HCT116 (cell line): ENCODE measurements around the gene TMEM269. TPM values are rescaled to one million over a fixed set of nuclear protein-coding genes. Genes with fewer than 3 reads are reported as not detected.

Source experiments
- ATAC-seq: fragments of 200-7000 bp; cut with Tn5 transposase; 2 replicates; pipeline ENCODE4 v1.9.1; 2020; ENCODE audit warnings: mild to moderate bottlenecking, moderate library complexity
- BruUV-seq: library from RNA; stranded (reverse); fragments of 400-500 nt; replicated peaks from 2 replicates; lab custom pipeline; 2021; lab: Mats Ljungman, UMichigan
- CTCF ChIA-PET: fragments of 300-600 bp; sonication (Branson Sonifier 250); formaldehyde crosslinking; loops from one replicate; lab custom pipeline; 2021; ENCODE audit warnings: antibody characterized with exemption; lab: Charles Lee
- POLR2A ChIA-PET: fragments of 300-600, 350-600 bp; sonication (Branson Sonifier 250); formaldehyde crosslinking; loops from one replicate; lab custom pipeline; 2021; ENCODE audit warnings: antibody characterized with exemption; lab: Charles Lee
- RAD21 ChIA-PET, 2 experiments: fragments of 300-600 bp; sonication (Branson Sonifier 250); formaldehyde crosslinking; loops; one replicate each; lab custom pipeline; 2023; ENCODE audit warnings: low total read pairs in 2 of 2; ENCODE audit not compliant: uncharacterized antibody in 2 of 2, unreplicated experiment in 2 of 2, low non-redundant PET in 1 of 2; lab: Charles Lee
- DNase-seq: peaks from one replicate; pipeline ENCODE4 v3.0.0-alpha.2; 2010; ENCODE audit warnings: low read depth, low spot score
- H2AFZ ChIP-seq: fragments of 200-600 bp; shearing (Covaris generic), sonication (generic); 2 replicates; pipeline ENCODE4 v1.6.1; 2017; ENCODE audit warnings: low read depth, mixed run types, mixed read lengths, antibody characterized with exemption, low read length; ENCODE audit not compliant: poor library complexity, severe bottlenecking
- H3K27ac ChIP-seq: 2 replicates; pipeline ENCODE4 v1.5.1; 2012; ENCODE audit warnings: low read depth, low read length
- H3K27me3 ChIP-seq: fragments of 200-600 bp; sonication (generic); 2 replicates; pipeline ENCODE4 v1.6.1; 2016; ENCODE audit warnings: mixed run types, low read length, mixed read lengths; ENCODE audit not compliant: insufficient read depth
- H3K36me3 ChIP-seq, 2 experiments: fragments of 200-500 bp in 1 of 2; fragments of 200-600 bp in 1 of 2; sonication (Bioruptor generic) in 1 of 2; sonication (generic) in 1 of 2; 2 replicates each; pipeline versions ENCODE4 v1.5.1 to v1.6.1; 2014 to 2016; ENCODE audit warnings: low read length in 2 of 2, inconsistent platforms in 1 of 2, mixed read lengths in 1 of 2, mixed run types in 1 of 2; ENCODE audit not compliant: insufficient read depth in 2 of 2, control insufficient read depth in 1 of 2
- H3K4me1 ChIP-seq, 2 experiments: fragments of 200-600 bp in 1 of 2; sonication (generic) in 1 of 2; 2 replicates each; pipeline versions ENCODE4 v1.5.1 to v1.6.1; 2012 to 2017; ENCODE audit warnings: low read length in 2 of 2, inconsistent platforms in 1 of 2, mild to moderate bottlenecking in 1 of 2, mixed read lengths in 1 of 2, mixed run types in 1 of 2, moderate library complexity in 1 of 2; ENCODE audit not compliant: insufficient read depth in 2 of 2, control insufficient read depth in 1 of 2
- H3K4me2 ChIP-seq: fragments of 200-600 bp; sonication (generic); 2 replicates; pipeline ENCODE4 v1.6.1; 2017; ENCODE audit warnings: mixed run types, low read length, mixed read lengths
- H3K4me3 ChIP-seq, 2 experiments: fragments of 200-600 bp in 1 of 2; sonication (generic) in 1 of 2; replicated peaks in 1 of 2; 2 replicates each; pipeline ENCODE4 v1.5.1; 2011 to 2016; ENCODE audit warnings: low read length in 2 of 2, control low read depth in 1 of 2, low read depth in 1 of 2, mild to moderate bottlenecking in 1 of 2, mixed read lengths in 1 of 2, mixed run types in 1 of 2
- H3K79me2 ChIP-seq: fragments of 200-600 bp; sonication (generic); 2 replicates; pipeline ENCODE4 v1.6.1; 2017; ENCODE audit warnings: mild to moderate bottlenecking, mixed run types, low read length, moderate library complexity, mixed read lengths; ENCODE audit not compliant: insufficient read depth
- H3K9ac ChIP-seq: fragments of 200-600 bp; sonication (generic); 2 replicates; pipeline ENCODE4 v1.6.1; 2016; ENCODE audit warnings: low read length, mixed read lengths
- H3K9me2 ChIP-seq: fragments of 200-600 bp; sonication (generic), shearing (Covaris generic); 2 replicates; pipeline ENCODE4 v1.6.1; 2017; ENCODE audit warnings: mixed run types, mild to moderate bottlenecking, moderate library complexity; ENCODE audit not compliant: insufficient read depth
- H3K9me3 ChIP-seq, 2 experiments: fragments of 200-500 bp in 1 of 2; fragments of 200-600 bp in 1 of 2; sonication (Bioruptor generic) in 1 of 2; sonication (generic) in 1 of 2; 2 replicates each; pipeline ENCODE4 v1.6.1; 2014 to 2017; ENCODE audit warnings: low read length in 2 of 2, mixed read lengths in 2 of 2, inconsistent platforms in 1 of 2, low read depth in 1 of 2, mild to moderate bottlenecking in 1 of 2, mixed run types in 1 of 2, moderate library complexity in 1 of 2; ENCODE audit not compliant: control insufficient read depth in 1 of 2, insufficient read depth in 1 of 2
- H4K20me1 ChIP-seq: fragments of 200-600 bp; sonication (generic), shearing (Covaris generic); 2 replicates; pipeline ENCODE4 v1.6.1; 2017; ENCODE audit warnings: mixed run types, mild to moderate bottlenecking, moderate library complexity; ENCODE audit not compliant: insufficient read depth
- EZH2phosphoT487 ChIP-seq: fragments of 200-600 bp; IDR thresholded peaks from 2 replicates; pipeline ENCODE4 v1.6.1; 2018; ENCODE audit warnings: antibody characterized with exemption, borderline replicate concordance
- POLR2A ChIP-seq: IDR thresholded peaks from 2 replicates; pipeline ENCODE4 v1.7.0; 2011; ENCODE audit warnings: borderline replicate concordance; ENCODE audit not compliant: insufficient read depth, insufficient read length; ENCODE audit errors: extremely low read depth
- SRF ChIP-seq: IDR thresholded peaks from 2 replicates; pipeline ENCODE4 v1.6.1; 2012; ENCODE audit warnings: low read depth
- YY1 ChIP-seq: IDR thresholded peaks from 2 replicates; pipeline ENCODE4 v1.6.1; 2011; ENCODE audit warnings: low read length, low read depth, moderate library complexity, mild to moderate bottlenecking; ENCODE audit not compliant: insufficient replicate concordance; ENCODE audit errors: extremely low read depth
- ZFX ChIP-seq: fragments of 450-650 bp; IDR thresholded peaks from 2 replicates; pipeline ENCODE4 v1.6.1; 2017
- intact Hi-C: fragments of 100-400 bp; cut with micrococcal nuclease; formaldehyde crosslinking; loops from 2 replicates; pipeline ENCODE4 v1.10.0; 2022
- total RNA-seq: library from RNA; stranded (reverse); gene quantifications from one replicate; pipeline ENCODE4 v1.2.1, GENCODE V29; 2021; ENCODE audit not compliant: unreplicated experiment
- TF ChIP-seq, protein P1 (sequence below): IDR thresholded peaks from 2 replicates; pipeline ENCODE4 v1.6.1; 2012; ENCODE audit warnings: low read depth
- TF ChIP-seq, protein P2 (sequence below): IDR thresholded peaks from 2 replicates; pipeline ENCODE4 v1.6.1; 2012

Gene TMEM269
- total RNA-seq, 1 experiment from 2014 or later, result 0.34 TPM

DNA sequence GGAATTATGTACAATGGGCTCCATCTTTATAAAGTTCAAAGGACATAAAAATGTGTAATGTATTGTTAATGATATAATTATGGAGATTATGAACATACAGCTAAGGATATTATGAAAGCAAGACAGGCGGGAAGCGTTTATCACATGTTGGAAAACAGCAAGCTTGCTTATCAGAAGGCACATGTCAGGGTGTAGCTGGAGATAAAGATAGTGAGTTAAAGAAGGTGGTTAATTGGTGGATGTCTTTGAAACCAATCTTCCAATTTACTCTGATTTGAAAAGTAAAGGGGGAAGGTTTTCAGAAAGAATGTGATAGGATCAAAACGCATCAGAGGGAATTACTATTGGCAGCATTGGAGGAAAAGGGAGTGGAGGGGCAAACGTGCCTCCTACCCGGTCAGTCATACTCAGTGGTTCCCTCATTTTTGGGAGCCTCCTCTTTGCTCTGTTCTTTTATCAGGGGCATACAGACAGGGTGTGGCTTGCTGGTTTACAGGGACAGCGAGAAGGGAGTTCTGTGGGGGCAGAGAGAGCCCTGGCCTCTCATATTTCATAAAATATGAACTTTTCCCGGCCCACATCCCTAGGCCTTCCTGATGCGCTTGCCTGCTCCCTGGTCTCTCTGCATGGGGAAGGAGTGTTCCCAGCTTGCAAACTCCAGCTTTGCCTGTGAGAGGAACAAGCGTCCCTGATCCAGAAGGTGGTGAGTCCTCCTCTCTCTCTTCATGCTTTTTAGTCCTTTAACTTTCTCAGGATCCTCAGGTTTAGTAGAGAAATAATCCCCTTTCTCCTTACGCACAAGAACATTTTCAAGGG, 40.5 kb downstream of the TMEM269 start:
- H3K9ac ChIP-seq, result no peak overlapping the region
- no peaks in the 10 kb centered on the region for H3K9me2 ChIP-seq
- H3K4me2 ChIP-seq, result no peak overlapping the region
- H3K27me3 ChIP-seq, result no peaks in the 10 kb centered on the region
- H4K20me1 ChIP-seq, result no peaks in the 10 kb centered on the region
- no peak overlapping the region for H3K27ac ChIP-seq
- ChIA-PET CTCF (interaction anchor here (1.3 kb wide), 1 partner anchor 249 kb away, joined by 3 read pairs; no protein-coding TSS in a partner anchor), RAD21 (no interaction called here), POLR2A (interaction anchor here (1.1 kb wide), 1 partner anchor 21 kb away, joined by 3 read pairs; the partner anchor contains the start of gene ZNF691)
- TF ChIP-seq SRF (no peak), ZFX (no peak), EZH2phosphoT487 (no peak), POLR2A (no peak), YY1 (no peak)
- TF ChIP-seq, protein P1, sequence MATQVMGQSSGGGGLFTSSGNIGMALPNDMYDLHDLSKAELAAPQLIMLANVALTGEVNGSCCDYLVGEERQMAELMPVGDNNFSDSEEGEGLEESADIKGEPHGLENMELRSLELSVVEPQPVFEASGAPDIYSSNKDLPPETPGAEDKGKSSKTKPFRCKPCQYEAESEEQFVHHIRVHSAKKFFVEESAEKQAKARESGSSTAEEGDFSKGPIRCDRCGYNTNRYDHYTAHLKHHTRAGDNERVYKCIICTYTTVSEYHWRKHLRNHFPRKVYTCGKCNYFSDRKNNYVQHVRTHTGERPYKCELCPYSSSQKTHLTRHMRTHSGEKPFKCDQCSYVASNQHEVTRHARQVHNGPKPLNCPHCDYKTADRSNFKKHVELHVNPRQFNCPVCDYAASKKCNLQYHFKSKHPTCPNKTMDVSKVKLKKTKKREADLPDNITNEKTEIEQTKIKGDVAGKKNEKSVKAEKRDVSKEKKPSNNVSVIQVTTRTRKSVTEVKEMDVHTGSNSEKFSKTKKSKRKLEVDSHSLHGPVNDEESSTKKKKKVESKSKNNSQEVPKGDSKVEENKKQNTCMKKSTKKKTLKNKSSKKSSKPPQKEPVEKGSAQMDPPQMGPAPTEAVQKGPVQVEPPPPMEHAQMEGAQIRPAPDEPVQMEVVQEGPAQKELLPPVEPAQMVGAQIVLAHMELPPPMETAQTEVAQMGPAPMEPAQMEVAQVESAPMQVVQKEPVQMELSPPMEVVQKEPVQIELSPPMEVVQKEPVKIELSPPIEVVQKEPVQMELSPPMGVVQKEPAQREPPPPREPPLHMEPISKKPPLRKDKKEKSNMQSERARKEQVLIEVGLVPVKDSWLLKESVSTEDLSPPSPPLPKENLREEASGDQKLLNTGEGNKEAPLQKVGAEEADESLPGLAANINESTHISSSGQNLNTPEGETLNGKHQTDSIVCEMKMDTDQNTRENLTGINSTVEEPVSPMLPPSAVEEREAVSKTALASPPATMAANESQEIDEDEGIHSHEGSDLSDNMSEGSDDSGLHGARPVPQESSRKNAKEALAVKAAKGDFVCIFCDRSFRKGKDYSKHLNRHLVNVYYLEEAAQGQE, result no peak
- TF ChIP-seq, protein P2, sequence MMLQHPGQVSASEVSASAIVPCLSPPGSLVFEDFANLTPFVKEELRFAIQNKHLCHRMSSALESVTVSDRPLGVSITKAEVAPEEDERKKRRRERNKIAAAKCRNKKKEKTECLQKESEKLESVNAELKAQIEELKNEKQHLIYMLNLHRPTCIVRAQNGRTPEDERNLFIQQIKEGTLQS, result no peak
- H3K4me1 ChIP-seq, result peaks cover 20 to 33% of the 10 kb centered on the region in 2 experiments
- no peaks in the 10 kb centered on the region for H3K79me2 ChIP-seq
- DNase-seq (no peak), ATAC-seq (no peak)
- intact Hi-C loops, result no loop called here
- no peak overlapping the region for H3K4me3 ChIP-seq
- no peak overlapping the region for H2AFZ ChIP-seq
- no peaks in the 10 kb centered on the region for H3K9me3 ChIP-seq
- H3K36me3 ChIP-seq, result no peaks in the 10 kb centered on the region
- BruUV-seq, result no TSS peak
